GM23338 (cell line): ENCODE results near the gene PTBP2. TPM values are rescaled to one million over a fixed set of nuclear protein-coding genes. Genes with fewer than 3 reads are reported as not detected.

Experiments
- ATAC-seq: fragments of 200-7000 bp; cut with Tn5 transposase; 3 replicates; pipeline ENCODE4 v1.9.1; 2020
- DNase-seq: peaks from one replicate; pipeline ENCODE4 v3.0.0-alpha.2; 2015; ENCODE audit warnings: low spot score
- H2AFZ ChIP-seq: fragments of 200-600 bp; sonication (generic); 2 replicates; pipeline ENCODE4 v1.8.0; 2016; ENCODE audit warnings: antibody characterized with exemption, mild to moderate bottlenecking, moderate library complexity
- H3F3A ChIP-seq: fragments of 200-600 bp; sonication (generic); replicated peaks from 2 replicates; pipeline ENCODE4 v1.8.0; 2017; ENCODE audit warnings: antibody characterized with exemption, mixed run types, low read depth
- H3K27ac ChIP-seq: fragments of 200-600 bp; sonication (generic); 2 replicates; pipeline ENCODE4 v1.6.1; 2016; ENCODE audit warnings: low read depth
- H3K27me3 ChIP-seq: fragments of 200-600 bp; sonication (generic); 2 replicates; pipeline ENCODE4 v1.8.0; 2016; ENCODE audit warnings: mild to moderate bottlenecking, mixed run types, moderate library complexity; ENCODE audit not compliant: insufficient read depth
- H3K36me3 ChIP-seq: fragments of 200-600 bp; sonication (generic); 2 replicates; pipeline ENCODE4 v1.8.0; 2016; ENCODE audit warnings: mild to moderate bottlenecking; ENCODE audit not compliant: insufficient read depth
- H3K4me1 ChIP-seq: fragments of 200-600 bp; sonication (generic); 2 replicates; pipeline ENCODE4 v1.8.0; 2016; ENCODE audit warnings: mild to moderate bottlenecking, moderate library complexity; ENCODE audit not compliant: insufficient read depth
- H3K4me2 ChIP-seq: fragments of 200-600 bp; sonication (generic); 2 replicates; pipeline ENCODE4 v1.7.1; 2017; ENCODE audit warnings: mixed run types
- H3K4me3 ChIP-seq: fragments of 200-600 bp; sonication (generic); 2 replicates; pipeline ENCODE4 v1.6.1; 2016; ENCODE audit warnings: mixed run types
- H3K79me2 ChIP-seq: fragments of 200-600 bp; sonication (generic); replicated peaks from 2 replicates; pipeline ENCODE4 v1.8.0; 2017; ENCODE audit warnings: mild to moderate bottlenecking; ENCODE audit not compliant: insufficient read depth
- H3K9me2 ChIP-seq: fragments of 200-600 bp; sonication (generic); 2 replicates; pipeline ENCODE4 v1.8.0; 2017; ENCODE audit not compliant: insufficient read depth
- H4K20me1 ChIP-seq: fragments of 200-600 bp; sonication (generic); replicated peaks from 2 replicates; pipeline ENCODE4 v1.8.0; 2017; ENCODE audit warnings: mild to moderate bottlenecking; ENCODE audit not compliant: insufficient read depth
- H3K27ac Mint-ChIP-seq: 2 replicates; pipeline ENCODE4 v1.8.0; 2020; ENCODE audit warnings: inconsistent platforms, mild to moderate bottlenecking, moderate library complexity, mixed read lengths
- H3K27me3 Mint-ChIP-seq: 3 replicates; pipeline ENCODE4 v1.8.0; 2022; ENCODE audit warnings: low read depth, mild to moderate bottlenecking, moderate library complexity, mixed read lengths, inconsistent platforms; ENCODE audit not compliant: insufficient read depth, poor library complexity
- H3K36me3 Mint-ChIP-seq: 3 replicates; pipeline ENCODE4 v1.8.0; 2021; ENCODE audit warnings: low read depth, mild to moderate bottlenecking, inconsistent platforms, moderate library complexity, mixed read lengths
- H3K4me1 Mint-ChIP-seq: 3 replicates; pipeline ENCODE4 v1.8.0; 2020; ENCODE audit warnings: mild to moderate bottlenecking, inconsistent platforms, mixed read lengths
- H3K4me3 Mint-ChIP-seq: 3 replicates; pipeline ENCODE4 v1.8.0; 2021; ENCODE audit warnings: moderate library complexity, mild to moderate bottlenecking, inconsistent platforms, mixed read lengths
- H3K9me3 Mint-ChIP-seq: 3 replicates; pipeline ENCODE4 v1.8.0; 2020; ENCODE audit warnings: moderate library complexity, mild to moderate bottlenecking, inconsistent platforms, mixed read lengths
- CREB1 ChIP-seq: fragments of 250-450 bp; sonication (Bioruptor Pico); IDR thresholded peaks from 2 replicates; pipeline ENCODE4 v1.5.0; 2020; ENCODE audit warnings: low read depth, mild to moderate bottlenecking, moderate library complexity
- ETS1 ChIP-seq: IDR thresholded peaks from 2 replicates; pipeline ENCODE4 v1.6.1; 2016; ENCODE audit warnings: antibody characterized with exemption
- EZH2 ChIP-seq: fragments of 200-600 bp; sonication (generic); IDR thresholded peaks from one replicate; pipeline ENCODE4 v1.8.0; 2017; ENCODE audit warnings: antibody characterized with exemption, mild to moderate bottlenecking, low read depth; ENCODE audit not compliant: unreplicated experiment
- EZH2phosphoT487 ChIP-seq: fragments of 200-600 bp; sonication (generic); IDR thresholded peaks from one replicate; pipeline ENCODE4 v1.8.1; 2018; ENCODE audit warnings: antibody characterized with exemption; ENCODE audit not compliant: unreplicated experiment
- JUNB ChIP-seq: IDR thresholded peaks from one replicate; pipeline ENCODE4 v1.6.1; 2016; ENCODE audit warnings: antibody characterized with exemption; ENCODE audit not compliant: unreplicated experiment
- POLR2AphosphoS5 ChIP-seq: IDR thresholded peaks from 2 replicates; pipeline ENCODE4 v1.6.1; 2016; ENCODE audit warnings: antibody characterized with exemption, low read depth
- REST ChIP-seq: IDR thresholded peaks from one replicate; pipeline ENCODE4 v1.6.1; 2018; ENCODE audit warnings: antibody characterized with exemption; ENCODE audit not compliant: unreplicated experiment
- STAT1 ChIP-seq: IDR thresholded peaks from one replicate; pipeline ENCODE4 v1.6.1; 2016; ENCODE audit warnings: antibody characterized with exemption; ENCODE audit not compliant: unreplicated experiment
- ZNF114 ChIP-seq: fragments of 250-450 bp; sonication (Bioruptor Pico); IDR thresholded peaks from 2 replicates; pipeline ENCODE4 v1.5.0; 2020; ENCODE audit warnings: mild to moderate bottlenecking, moderate library complexity
- ZNF331 ChIP-seq: fragments of 250-450 bp; sonication (Bioruptor Pico); IDR thresholded peaks from 2 replicates; pipeline ENCODE4 v1.5.0; 2020; ENCODE audit warnings: low read depth, mild to moderate bottlenecking, moderate library complexity
- polyA plus RNA-seq: library from polyadenylated mRNA; unstranded; fragments of >200 nt; fragmentation: Nextera tagmentation; extraction: Ambion mirVana; gene quantifications from 2 replicates; pipeline ENCODE4 v1.2.1, GENCODE V29; 2016
- total RNA-seq: library from RNA; depleted of rRNA; stranded (reverse); fragments of >200 nt; shearing (Covaris generic); gene quantifications from 2 replicates; pipeline ENCODE4 v1.2.3, GENCODE V29; 2014
- TF ChIP-seq, protein P1 (sequence below): fragments of 250-450 bp; sonication (Bioruptor Pico); IDR thresholded peaks from 2 replicates; pipeline ENCODE4 v1.5.0; 2020; ENCODE audit warnings: mild to moderate bottlenecking, moderate library complexity

Gene PTBP2
- total and polyA plus RNA-seq, 2 experiments from 2014 or later, result 50.2 to 108 TPM

- Mint-ChIP-seq H3K36me3 (no peaks in the 10 kb centered on the region), H3K4me3 (no peak overlapping the region), H3K27ac (no peak overlapping the region), H3K4me1 (no peaks in the 10 kb centered on the region; the same call in 2 of the 3 replicates), H3K27me3 (peaks cover 1% of the 10 kb centered on the region), H3K9me3 (peaks cover under 1% of the 10 kb centered on the region; the same call in 2 of the 3 replicates)
- H3K4me3 ChIP-seq, result no peak overlapping the region
- H3K79me2 ChIP-seq, result no peaks in the 10 kb centered on the region
- no peak for TF ChIP-seq EZH2
- TF ChIP-seq ETS1, result no peak
- TF ChIP-seq STAT1, result no peak
- TF ChIP-seq JUNB, result no peak
- no peak for TF ChIP-seq ZNF114 (CRISPR knock-in tag)
- no peak for TF ChIP-seq CREB1 (CRISPR knock-in tag)
- TF ChIP-seq REST, result no peak
- no peak for TF ChIP-seq ZNF331 (CRISPR knock-in tag)
- TF ChIP-seq, protein P1, sequence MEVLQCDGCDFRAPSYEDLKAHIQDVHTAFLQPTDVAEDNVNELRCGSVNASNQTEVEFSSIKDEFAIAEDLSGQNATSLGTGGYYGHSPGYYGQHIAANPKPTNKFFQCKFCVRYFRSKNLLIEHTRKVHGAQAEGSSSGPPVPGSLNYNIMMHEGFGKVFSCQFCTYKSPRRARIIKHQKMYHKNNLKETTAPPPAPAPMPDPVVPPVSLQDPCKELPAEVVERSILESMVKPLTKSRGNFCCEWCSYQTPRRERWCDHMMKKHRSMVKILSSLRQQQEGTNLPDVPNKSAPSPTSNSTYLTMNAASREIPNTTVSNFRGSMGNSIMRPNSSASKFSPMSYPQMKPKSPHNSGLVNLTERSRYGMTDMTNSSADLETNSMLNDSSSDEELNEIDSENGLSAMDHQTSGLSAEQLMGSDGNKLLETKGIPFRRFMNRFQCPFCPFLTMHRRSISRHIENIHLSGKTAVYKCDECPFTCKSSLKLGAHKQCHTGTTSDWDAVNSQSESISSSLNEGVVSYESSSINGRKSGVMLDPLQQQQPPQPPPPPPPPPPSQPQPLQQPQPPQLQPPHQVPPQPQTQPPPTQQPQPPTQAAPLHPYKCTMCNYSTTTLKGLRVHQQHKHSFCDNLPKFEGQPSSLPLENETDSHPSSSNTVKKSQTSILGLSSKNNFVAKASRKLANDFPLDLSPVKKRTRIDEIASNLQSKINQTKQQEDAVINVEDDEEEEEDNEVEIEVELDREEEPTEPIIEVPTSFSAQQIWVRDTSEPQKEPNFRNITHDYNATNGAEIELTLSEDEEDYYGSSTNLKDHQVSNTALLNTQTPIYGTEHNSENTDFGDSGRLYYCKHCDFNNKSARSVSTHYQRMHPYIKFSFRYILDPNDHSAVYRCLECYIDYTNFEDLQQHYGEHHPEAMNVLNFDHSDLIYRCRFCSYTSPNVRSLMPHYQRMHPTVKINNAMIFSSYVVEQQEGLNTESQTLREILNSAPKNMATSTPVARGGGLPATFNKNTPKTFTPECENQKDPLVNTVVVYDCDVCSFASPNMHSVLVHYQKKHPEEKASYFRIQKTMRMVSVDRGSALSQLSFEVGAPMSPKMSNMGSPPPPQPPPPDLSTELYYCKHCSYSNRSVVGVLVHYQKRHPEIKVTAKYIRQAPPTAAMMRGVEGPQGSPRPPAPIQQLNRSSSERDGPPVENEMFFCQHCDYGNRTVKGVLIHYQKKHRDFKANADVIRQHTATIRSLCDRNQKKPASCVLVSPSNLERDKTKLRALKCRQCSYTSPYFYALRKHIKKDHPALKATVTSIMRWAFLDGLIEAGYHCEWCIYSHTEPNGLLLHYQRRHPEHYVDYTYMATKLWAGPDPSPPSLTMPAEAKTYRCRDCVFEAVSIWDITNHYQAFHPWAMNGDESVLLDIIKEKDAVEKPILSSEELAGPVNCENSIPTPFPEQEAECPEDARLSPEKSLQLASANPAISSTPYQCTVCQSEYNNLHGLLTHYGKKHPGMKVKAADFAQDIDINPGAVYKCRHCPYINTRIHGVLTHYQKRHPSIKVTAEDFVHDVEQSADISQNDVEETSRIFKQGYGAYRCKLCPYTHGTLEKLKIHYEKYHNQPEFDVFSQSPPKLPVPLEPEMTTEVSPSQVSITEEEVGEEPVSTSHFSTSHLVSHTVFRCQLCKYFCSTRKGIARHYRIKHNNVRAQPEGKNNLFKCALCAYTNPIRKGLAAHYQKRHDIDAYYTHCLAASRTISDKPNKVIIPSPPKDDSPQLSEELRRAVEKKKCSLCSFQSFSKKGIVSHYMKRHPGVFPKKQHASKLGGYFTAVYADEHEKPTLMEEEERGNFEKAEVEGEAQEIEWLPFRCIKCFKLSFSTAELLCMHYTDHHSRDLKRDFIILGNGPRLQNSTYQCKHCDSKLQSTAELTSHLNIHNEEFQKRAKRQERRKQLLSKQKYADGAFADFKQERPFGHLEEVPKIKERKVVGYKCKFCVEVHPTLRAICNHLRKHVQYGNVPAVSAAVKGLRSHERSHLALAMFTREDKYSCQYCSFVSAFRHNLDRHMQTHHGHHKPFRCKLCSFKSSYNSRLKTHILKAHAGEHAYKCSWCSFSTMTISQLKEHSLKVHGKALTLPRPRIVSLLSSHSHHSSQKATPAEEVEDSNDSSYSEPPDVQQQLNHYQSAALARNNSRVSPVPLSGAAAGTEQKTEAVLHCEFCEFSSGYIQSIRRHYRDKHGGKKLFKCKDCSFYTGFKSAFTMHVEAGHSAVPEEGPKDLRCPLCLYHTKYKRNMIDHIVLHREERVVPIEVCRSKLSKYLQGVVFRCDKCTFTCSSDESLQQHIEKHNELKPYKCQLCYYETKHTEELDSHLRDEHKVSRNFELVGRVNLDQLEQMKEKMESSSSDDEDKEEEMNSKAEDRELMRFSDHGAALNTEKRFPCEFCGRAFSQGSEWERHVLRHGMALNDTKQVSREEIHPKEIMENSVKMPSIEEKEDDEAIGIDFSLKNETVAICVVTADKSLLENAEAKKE (CRISPR knock-in tag), result no peak
- no peak for TF ChIP-seq EZH2phosphoT487
- no peak for TF ChIP-seq POLR2AphosphoS5
- H3F3A ChIP-seq, result no peaks in the 10 kb centered on the region
- no peaks in the 10 kb centered on the region for H3K36me3 ChIP-seq
- no peak overlapping the region for H3K4me2 ChIP-seq
- no peaks in the 10 kb centered on the region for H4K20me1 ChIP-seq
- no peak for DNase-seq
- H3K27ac ChIP-seq, result no peak overlapping the region
- peak overlapping the region; percentile 96 for H2AFZ ChIP-seq
- no peaks in the 10 kb centered on the region for H3K9me2 ChIP-seq
- no peak for ATAC-seq
- H3K27me3 ChIP-seq, result no peaks in the 10 kb centered on the region
- no peaks in the 10 kb centered on the region for H3K4me1 ChIP-seq
These were observed 13.1 kb upstream of the PTBP2 start for GRCh38 chr1:96708482-96708881.
